ENCODE data around the gene FIG4.
"Not testable (repeated sequence)": the region's sequence is repeated elsewhere in the genome, so short reads cannot be mapped to it uniquely, and the experiment has no call there.

Gene FIG4

GRCh38 chr6:109672839-109673238, 18.3 kb upstream of the FIG4 start:
- H3K27me3 ChIP-seq (ENCODE audit: insufficient read depth, low read length, poor library complexity, severe bottlenecking), result no peaks in the 10 kb centered on the region
- H3K4me3 ChIP-seq (ENCODE audit: low read length, poor library complexity, severe bottlenecking), result no peak overlapping the region
- no peaks in the 10 kb centered on the region for H3F3A ChIP-seq (ENCODE audit: low read depth)
- H2AFZ ChIP-seq (ENCODE audit: low read length), result no peak overlapping the region
- no peaks in the 10 kb centered on the region for H3K79me2 ChIP-seq (ENCODE audit: insufficient read depth, low read length)
- no peak overlapping the region for H3K4me2 ChIP-seq (ENCODE audit: low read depth, low read length, poor library complexity, severe bottlenecking)
- H3K9me3 ChIP-seq (ENCODE audit: insufficient read depth, low read depth, low read length), result no peaks in the 10 kb centered on the region
- no peaks in the 10 kb centered on the region for H4K20me1 ChIP-seq (ENCODE audit: insufficient read depth, low read length, poor library complexity, severe bottlenecking)
- TF ChIP-seq CTCF (conservative IDR thresholded peaks at IDR 0.05; ENCODE audit: low read length) (no peak), EZH2phosphoT487 (IDR thresholded peaks at IDR 0.05; ENCODE audit: borderline replicate concordance) (no peak)
- no peaks in the 10 kb centered on the region for H3K4me1 ChIP-seq (ENCODE audit: insufficient read depth, low read length, poor library complexity, severe bottlenecking)
- no peak overlapping the region for H3K9ac ChIP-seq (ENCODE audit: low read depth, low read length, poor library complexity, severe bottlenecking)
- no peaks in the 10 kb centered on the region for H3K9me2 ChIP-seq (replicated peaks; ENCODE audit: low read depth, low read length)
- peaks cover 3% of the 10 kb centered on the region; the same call in 1 of the 2 replicates for H3K36me3 ChIP-seq (ENCODE audit: insufficient read depth, low read length)

GRCh38 chr6:109676724-109677123, 14.4 kb upstream of the FIG4 start:
- Histone ChIP-seq H4K20me1 (ENCODE audit: insufficient read depth, low read length, poor library complexity, severe bottlenecking) (no peaks in the 10 kb centered on the region), H3K9me3 (ENCODE audit: insufficient read depth, low read depth, low read length) (no peaks in the 10 kb centered on the region), H3K4me2 (ENCODE audit: low read depth, low read length, poor library complexity, severe bottlenecking) (no peak overlapping the region), H2AFZ (ENCODE audit: low read length) (no peak overlapping the region), H3K9me2 (replicated peaks; ENCODE audit: low read depth, low read length) (no peaks in the 10 kb centered on the region), H3K79me2 (ENCODE audit: insufficient read depth, low read length) (no peaks in the 10 kb centered on the region), H3K27me3 (ENCODE audit: insufficient read depth, low read length, poor library complexity, severe bottlenecking) (no peaks in the 10 kb centered on the region), H3K4me3 (ENCODE audit: low read length, poor library complexity, severe bottlenecking) (no peak overlapping the region), H3K4me1 (ENCODE audit: insufficient read depth, low read length, poor library complexity, severe bottlenecking) (no peaks in the 10 kb centered on the region), H3K9ac (ENCODE audit: low read depth, low read length, poor library complexity, severe bottlenecking) (no peak overlapping the region), H3F3A (ENCODE audit: low read depth) (no peaks in the 10 kb centered on the region), H3K36me3 (ENCODE audit: insufficient read depth, low read length) (0 out of 2 replicates have a peak, but pooled peaks cover 3% of the 10 kb centered on the region)
- TF ChIP-seq CTCF (conservative IDR thresholded peaks at IDR 0.05; ENCODE audit: low read length), result no peak
- TF ChIP-seq EZH2phosphoT487 (IDR thresholded peaks at IDR 0.05; ENCODE audit: borderline replicate concordance), result no peak

- Histone ChIP-seq H3K27me3 (ENCODE audit: insufficient read depth, low read length, poor library complexity, severe bottlenecking) (no peaks in the 10 kb centered on the region), H3K9me2 (replicated peaks; ENCODE audit: low read depth, low read length) (no peaks in the 10 kb centered on the region), H3K79me2 (ENCODE audit: insufficient read depth, low read length) (no peaks in the 10 kb centered on the region), H4K20me1 (ENCODE audit: insufficient read depth, low read length, poor library complexity, severe bottlenecking) (no peaks in the 10 kb centered on the region), H3F3A (ENCODE audit: low read depth) (no peaks in the 10 kb centered on the region), H3K4me1 (ENCODE audit: insufficient read depth, low read length, poor library complexity, severe bottlenecking) (no peaks in the 10 kb centered on the region), H3K9ac (ENCODE audit: low read depth, low read length, poor library complexity, severe bottlenecking) (no peak overlapping the region), H2AFZ (ENCODE audit: low read length) (no peak overlapping the region), H3K9me3 (ENCODE audit: insufficient read depth, low read depth, low read length) (no peaks in the 10 kb centered on the region), H3K36me3 (ENCODE audit: insufficient read depth, low read length) (0 out of 2 replicates have a peak, but pooled peaks cover 3% of the 10 kb centered on the region), H3K4me3 (ENCODE audit: low read length, poor library complexity, severe bottlenecking) (no peak overlapping the region), H3K4me2 (ENCODE audit: low read depth, low read length, poor library complexity, severe bottlenecking) (no peak overlapping the region)
- TF ChIP-seq CTCF (conservative IDR thresholded peaks at IDR 0.05; ENCODE audit: low read length), result no peak
- TF ChIP-seq EZH2phosphoT487 (IDR thresholded peaks at IDR 0.05; ENCODE audit: borderline replicate concordance), result no peak
Observed at GRCh38 chr6:109678240-109678639, 12.9 kb upstream of the FIG4 start.

- H3K9me2 ChIP-seq (replicated peaks; ENCODE audit: low read depth, low read length); H3K4me3 ChIP-seq (ENCODE audit: low read length, poor library complexity, severe bottlenecking); H3K9me3 ChIP-seq (ENCODE audit: insufficient read depth, low read depth, low read length); H3K79me2 ChIP-seq (ENCODE audit: insufficient read depth, low read length); H3K4me1 ChIP-seq (ENCODE audit: insufficient read depth, low read length, poor library complexity, severe bottlenecking); H3K36me3 ChIP-seq (ENCODE audit: insufficient read depth, low read length); H4K20me1 ChIP-seq (ENCODE audit: insufficient read depth, low read length, poor library complexity, severe bottlenecking); H3F3A ChIP-seq (ENCODE audit: low read depth); H3K9ac ChIP-seq (ENCODE audit: low read depth, low read length, poor library complexity, severe bottlenecking); H3K4me2 ChIP-seq (ENCODE audit: low read depth, low read length, poor library complexity, severe bottlenecking); H2AFZ ChIP-seq (ENCODE audit: low read length); H3K27me3 ChIP-seq (ENCODE audit: insufficient read depth, low read length, poor library complexity, severe bottlenecking): not testable (repeated sequence)
Observed at GRCh38 chr6:109678661-109679505, 12.2 kb upstream of the FIG4 start.
